Measurements from ENCODE around the gene MTARC1. TPM values are rescaled to one million over a fixed set of nuclear protein-coding genes. Genes with fewer than 3 reads are reported as not detected.

Gene MTARC1
- total RNA-seq, 4 donors from 2014 or later, result 32.2 to 81.8 (median 36.5) TPM

DNA sequence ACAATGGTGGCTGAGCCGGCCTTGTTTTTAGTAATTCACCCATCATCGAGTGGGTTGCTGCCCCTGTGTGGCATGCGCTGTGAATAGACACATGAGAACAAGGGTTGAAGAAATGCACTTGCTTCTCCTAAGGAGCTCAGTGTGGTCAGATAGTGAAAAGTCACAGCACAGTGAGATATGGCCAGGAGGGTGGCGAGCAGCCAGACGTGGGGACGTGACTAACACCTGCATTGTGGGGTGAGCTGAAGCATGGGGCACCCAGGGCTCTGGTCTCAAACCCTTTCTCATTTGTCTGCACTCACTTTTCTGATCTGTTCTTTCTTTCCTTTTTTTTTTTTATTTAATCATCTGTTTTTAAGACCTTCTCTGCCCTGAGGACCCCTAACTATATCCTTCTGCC, 13.5 kb downstream of the MTARC1 start:
- no peak for DNase-seq (ENCODE audit: low spot score in 2 of 2)
- Histone ChIP-seq H3K27ac (no peak overlapping the region), H3K4me1 (peaks cover 0 to 5% (median 0%) of the 10 kb centered on the region in 4 donors), H3K9me3 (no peaks in the 10 kb centered on the region), H3K27me3 (no peaks in the 10 kb centered on the region), H3K36me3 (peaks cover 0 to 52% (median 0%) of the 10 kb centered on the region in 3 donors), H3K4me3 (no peak overlapping the region)
- 74 to 86% methylated on average over 6 of the region's 6 CpGs for WGBS, 2 donors
- TF ChIP-seq EP300 (IDR thresholded peaks at IDR 0.05), result no peak
- TF ChIP-seq POLR2A (IDR thresholded peaks at IDR 0.05), result no peak
- TF ChIP-seq, protein P1, sequence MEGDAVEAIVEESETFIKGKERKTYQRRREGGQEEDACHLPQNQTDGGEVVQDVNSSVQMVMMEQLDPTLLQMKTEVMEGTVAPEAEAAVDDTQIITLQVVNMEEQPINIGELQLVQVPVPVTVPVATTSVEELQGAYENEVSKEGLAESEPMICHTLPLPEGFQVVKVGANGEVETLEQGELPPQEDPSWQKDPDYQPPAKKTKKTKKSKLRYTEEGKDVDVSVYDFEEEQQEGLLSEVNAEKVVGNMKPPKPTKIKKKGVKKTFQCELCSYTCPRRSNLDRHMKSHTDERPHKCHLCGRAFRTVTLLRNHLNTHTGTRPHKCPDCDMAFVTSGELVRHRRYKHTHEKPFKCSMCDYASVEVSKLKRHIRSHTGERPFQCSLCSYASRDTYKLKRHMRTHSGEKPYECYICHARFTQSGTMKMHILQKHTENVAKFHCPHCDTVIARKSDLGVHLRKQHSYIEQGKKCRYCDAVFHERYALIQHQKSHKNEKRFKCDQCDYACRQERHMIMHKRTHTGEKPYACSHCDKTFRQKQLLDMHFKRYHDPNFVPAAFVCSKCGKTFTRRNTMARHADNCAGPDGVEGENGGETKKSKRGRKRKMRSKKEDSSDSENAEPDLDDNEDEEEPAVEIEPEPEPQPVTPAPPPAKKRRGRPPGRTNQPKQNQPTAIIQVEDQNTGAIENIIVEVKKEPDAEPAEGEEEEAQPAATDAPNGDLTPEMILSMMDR (IDR thresholded peaks at IDR 0.05), result no peak

DNA sequence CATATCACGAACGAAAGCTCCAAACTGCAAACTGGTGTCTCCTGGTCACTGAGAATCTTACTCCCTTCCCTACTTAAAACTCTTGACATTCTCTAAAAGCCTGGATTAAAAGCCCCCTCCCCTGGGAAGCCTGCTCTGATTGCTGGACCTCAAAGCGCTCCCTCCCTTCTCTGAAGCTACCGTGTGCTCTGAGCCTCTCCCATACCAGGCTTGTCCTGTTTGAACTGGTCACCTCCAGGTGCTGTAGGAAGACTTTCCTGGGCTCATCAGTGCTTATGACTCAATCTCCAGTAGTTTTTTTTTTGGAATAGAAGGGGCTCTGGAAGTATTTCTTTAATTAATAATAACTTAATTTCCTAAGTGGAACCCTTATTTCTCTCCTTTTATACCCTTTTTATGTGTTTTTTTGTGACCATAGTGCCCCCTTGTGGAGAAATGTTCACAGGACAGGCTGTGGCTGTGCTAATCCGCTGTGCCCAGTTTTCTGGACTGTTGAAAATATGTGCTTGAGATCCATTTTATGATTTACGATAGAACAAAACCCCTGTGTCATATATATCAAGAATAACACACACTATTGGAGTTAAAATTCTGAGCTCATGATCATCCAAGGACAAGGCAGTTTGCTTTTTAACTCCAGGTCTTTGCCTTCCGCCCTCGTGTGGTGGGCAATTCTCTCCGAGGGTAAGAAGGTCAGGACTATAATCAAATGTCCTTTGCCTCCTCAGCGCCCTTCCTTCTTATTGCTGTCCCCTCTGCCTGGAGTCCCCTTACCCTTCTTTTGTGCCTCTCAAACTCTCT, 16.9 kb downstream of the MTARC1 start:
- peak in 1 of 2 donors; percentile 59 for DNase-seq (ENCODE audit: low spot score in 2 of 2)
- no peaks in the 10 kb centered on the region for H3K27me3 ChIP-seq
- no peak overlapping the region for H3K4me3 ChIP-seq
- peak overlapping the region in 2 of 4 donors; percentile 37 to 48 for H3K27ac ChIP-seq
- peaks cover 0 to 33% (median 0%) of the 10 kb centered on the region in 3 donors for H3K36me3 ChIP-seq
- TF ChIP-seq, protein P1 (IDR thresholded peaks at IDR 0.05), result peak; percentile 51 to 80 (median 74)
- TF ChIP-seq POLR2A (IDR thresholded peaks at IDR 0.05), result no peak
- TF ChIP-seq EP300 (IDR thresholded peaks at IDR 0.05), result no peak
- 64 to 66% methylated on average over 10 of the region's 10 CpGs for WGBS, 2 donors
- H3K4me1 ChIP-seq, result peaks cover 0 to 11% (median 0%) of the 10 kb centered on the region in 4 donors
- no peaks in the 10 kb centered on the region for H3K9me3 ChIP-seq

DNA sequence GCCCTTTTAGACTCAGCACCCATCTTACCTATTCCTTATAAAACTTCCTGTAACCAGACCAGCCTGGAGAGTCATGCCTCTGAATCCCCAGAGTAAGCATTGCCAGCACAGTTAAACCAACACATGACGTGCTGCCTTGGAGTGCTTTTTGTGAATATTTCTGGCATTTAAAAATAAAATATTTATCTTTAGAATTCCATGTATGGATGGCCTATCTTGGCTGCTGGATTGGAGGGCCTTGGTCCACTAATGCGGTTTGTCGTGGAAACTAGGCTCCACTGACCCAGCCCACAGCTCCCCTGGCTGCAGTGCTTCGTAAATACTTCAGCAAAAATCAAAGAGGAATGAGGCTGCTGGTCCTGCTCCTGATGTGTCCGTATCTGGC, 17.5 kb downstream of the MTARC1 start:
- DNase-seq (ENCODE audit: low spot score in 2 of 2), result no peak
- WGBS, 2 donors, result 64 to 68% methylated on average over 5 of the region's 5 CpGs
- H3K27ac ChIP-seq, result peak overlapping the region in 2 of 4 donors; percentile 37 to 48
- H3K27me3 ChIP-seq, result no peaks in the 10 kb centered on the region
- no peaks in the 10 kb centered on the region for H3K9me3 ChIP-seq
- TF ChIP-seq EP300 (IDR thresholded peaks at IDR 0.05), result no peak
- TF ChIP-seq POLR2A (IDR thresholded peaks at IDR 0.05), result no peak
- TF ChIP-seq, protein P1 (IDR thresholded peaks at IDR 0.05), result no peak
- H3K4me3 ChIP-seq, result no peak overlapping the region
- peaks cover 0 to 11% (median 1%) of the 10 kb centered on the region in 4 donors for H3K4me1 ChIP-seq
- peaks cover 0 to 27% (median 0%) of the 10 kb centered on the region in 3 donors for H3K36me3 ChIP-seq

DNA sequence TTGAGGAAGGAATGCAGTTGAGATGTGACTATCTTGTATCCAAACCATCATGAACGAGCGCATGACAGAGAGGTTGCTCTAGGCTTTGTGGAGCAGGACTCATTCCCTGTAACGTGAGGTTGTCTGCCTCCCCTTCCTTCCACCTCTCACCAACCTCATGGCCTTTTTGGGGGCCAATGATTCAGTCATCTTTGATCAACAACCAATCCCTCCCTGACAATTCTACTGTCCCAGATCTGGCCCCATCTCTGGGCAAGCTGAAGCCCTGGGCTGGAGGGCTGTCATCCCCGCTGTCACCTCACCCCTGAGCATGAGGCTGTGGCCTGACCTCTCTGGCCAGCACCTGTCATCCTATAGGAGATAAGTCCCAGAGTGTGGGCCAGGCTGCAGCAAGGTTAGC, 19.7 kb downstream of the MTARC1 start:
- no peak for TF ChIP-seq EP300 (IDR thresholded peaks at IDR 0.05)
- TF ChIP-seq POLR2A (IDR thresholded peaks at IDR 0.05), result no peak
- no peak overlapping the region for H3K4me3 ChIP-seq
- peaks cover 0 to 28% (median 5%) of the 10 kb centered on the region in 4 donors for H3K4me1 ChIP-seq
- H3K27ac ChIP-seq, result peak overlapping the region in 1 of 4 donors; percentile 74
- DNase-seq (ENCODE audit: low spot score in 2 of 2), result no peak
- no peaks in the 10 kb centered on the region for H3K27me3 ChIP-seq
- no peaks in the 10 kb centered on the region for H3K9me3 ChIP-seq
- WGBS, 2 donors, result 95 to 99% methylated on average over 4 of the region's 4 CpGs
- peaks cover 0 to 10% (median 0%) of the 10 kb centered on the region in 3 donors for H3K36me3 ChIP-seq

DNA sequence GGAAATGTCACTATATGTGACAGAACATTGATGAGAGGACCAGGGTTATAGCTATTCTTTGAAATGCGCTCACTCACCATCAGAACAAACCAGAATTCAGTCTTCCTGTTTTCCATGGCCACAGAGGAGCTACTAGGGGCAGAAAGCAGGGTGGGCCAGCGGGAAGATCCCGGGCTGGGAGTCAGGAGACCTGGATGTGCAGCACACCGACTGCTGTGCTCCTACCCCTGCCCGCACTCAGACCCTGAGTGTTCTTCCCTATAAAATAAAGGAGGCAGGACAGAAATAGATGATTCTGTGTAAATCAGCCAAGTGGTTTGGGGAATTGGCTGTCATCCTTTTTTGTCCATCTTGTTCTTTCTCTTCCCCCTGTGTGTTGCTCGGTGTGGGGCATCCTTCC, 21.0 kb downstream of the MTARC1 start:
- peaks cover 0 to 28% (median 5%) of the 10 kb centered on the region in 4 donors for H3K4me1 ChIP-seq
- 86 to 88% methylated on average over 6 of the region's 6 CpGs for WGBS, 2 donors

More for the DNA sequence above, 21.0 kb downstream of the MTARC1 start:
- no peaks in the 10 kb centered on the region for H3K27me3 ChIP-seq
- no peak overlapping the region for H3K4me3 ChIP-seq
- H3K9me3 ChIP-seq, result no peaks in the 10 kb centered on the region
- TF ChIP-seq EP300 (IDR thresholded peaks at IDR 0.05) (no peak), POLR2A (IDR thresholded peaks at IDR 0.05) (no peak)
- TF ChIP-seq, protein P1 (IDR thresholded peaks at IDR 0.05), result no peak
- peaks cover 0 to 18% (median 0%) of the 10 kb centered on the region in 3 donors for H3K36me3 ChIP-seq
- no peak for DNase-seq (ENCODE audit: low spot score in 2 of 2)
- H3K27ac ChIP-seq, result peak overlapping the region in 3 of 4 donors; percentile 20 to 84 (median 74)
